T-cell (primary cell): ENCODE measurements around the gene ATP6V0A4. TPM values are rescaled to one million over a fixed set of nuclear protein-coding genes. Genes with fewer than 3 reads are reported as not detected.
"Not testable (repeated sequence)": the region's sequence is repeated elsewhere in the genome, so short reads cannot be mapped to it uniquely, and the experiment has no call there.

Experiments used
- ATAC-seq, 4 experiments: fragments of 200-7000 bp in 3 of 4; fragments of 150-1000 bp in 1 of 4; cut with Tn5 transposase; replicated peaks in 1 of 4; 1 replicate in 3 of 4; 2 replicates in 1 of 4; pipeline ENCODE4 v1.10.0; 2021; ENCODE audit warnings: moderate library complexity in 3 of 4, mild to moderate bottlenecking in 2 of 4, moderate number of reproducible peaks in 1 of 4
- CTCF ChIA-PET, 2 donors: fragments of 300-600 bp; sonication (Branson Sonifier 250); formaldehyde crosslinking; loops; one replicate each; lab custom pipeline; 2022; ENCODE audit warnings: antibody characterized with exemption in 2 of 2; lab: Charles Lee
- POLR2A ChIA-PET, 2 donors: fragments of 300-600 bp; sonication (Branson Sonifier 250); formaldehyde crosslinking; loops; one replicate each; lab custom pipeline; 2022; ENCODE audit warnings: antibody characterized with exemption in 2 of 2; lab: Charles Lee
- DNase-seq, 35 experiments: peaks; one replicate each; pipeline versions ENCODE4 v3.0.0 to v3.0.0-alpha.2; 2013 to 2023
- H3K27ac ChIP-seq: one replicate; pipeline ENCODE4 v1.5.1; 2013; ENCODE audit warnings: low read length
- H3K27me3 ChIP-seq, 2 experiments: replicated peaks in 1 of 2; 1 replicate in 1 of 2; 2 replicates in 1 of 2; pipeline versions ENCODE4 v1.6.1 to v1.7.0; 2013; ENCODE audit warnings: low read length in 1 of 2, mixed read lengths in 1 of 2; ENCODE audit not compliant: control insufficient read depth in 2 of 2, insufficient read depth in 2 of 2; ENCODE audit errors: extremely low read depth in 1 of 2
- H3K36me3 ChIP-seq, 2 donors: 1 replicate in 1 of 2; 2 replicates in 1 of 2; pipeline versions ENCODE4 v1.6.1 to v1.7.0; 2013; ENCODE audit warnings: low read length in 1 of 2; ENCODE audit not compliant: control insufficient read depth in 2 of 2, insufficient read depth in 1 of 2; ENCODE audit errors: extremely low read depth in 1 of 2
- H3K4me1 ChIP-seq, 2 experiments: 1 replicate in 1 of 2; 2 replicates in 1 of 2; pipeline versions ENCODE4 v1.6.1 to v1.7.0; 2013; ENCODE audit warnings: low read length in 2 of 2, mixed read lengths in 1 of 2; ENCODE audit not compliant: insufficient read depth in 2 of 2, control insufficient read depth in 1 of 2; ENCODE audit errors: extremely low read depth in 1 of 2
- H3K4me3 ChIP-seq, 2 donors: 1 replicate in 1 of 2; 2 replicates in 1 of 2; pipeline versions ENCODE4 v1.5.1 to v1.7.0; 2013; ENCODE audit warnings: mild to moderate bottlenecking in 2 of 2, low read length in 1 of 2, moderate library complexity in 1 of 2; ENCODE audit not compliant: control insufficient read depth in 1 of 2; ENCODE audit errors: extremely low read depth in 1 of 2
- H3K9me3 ChIP-seq: 2 replicates; pipeline ENCODE4 v1.7.0; 2013
- H3K27ac Mint-ChIP-seq, 2 donors: one replicate each; pipeline ENCODE4 v1.8.0; 2020 to 2021; ENCODE audit warnings: mild to moderate bottlenecking in 2 of 2, mixed read lengths in 2 of 2
- H3K27me3 Mint-ChIP-seq, 2 donors: one replicate each; pipeline ENCODE4 v1.8.0; 2021 to 2022; ENCODE audit warnings: mixed read lengths in 2 of 2
- H3K36me3 Mint-ChIP-seq: one replicate; pipeline ENCODE4 v1.8.0; 2021; ENCODE audit warnings: mixed read lengths
- H3K4me1 Mint-ChIP-seq, 3 donors: one replicate each; pipeline ENCODE4 v1.8.0; 2020 to 2022; ENCODE audit warnings: mixed read lengths in 3 of 3, mild to moderate bottlenecking in 1 of 3
- H3K4me3 Mint-ChIP-seq, 3 donors: one replicate each; pipeline ENCODE4 v1.8.0; 2020 to 2022; ENCODE audit warnings: mild to moderate bottlenecking in 3 of 3, mixed read lengths in 3 of 3, moderate library complexity in 3 of 3
- H3K9me3 Mint-ChIP-seq, 3 donors: one replicate each; pipeline ENCODE4 v1.8.0; 2020 to 2022; ENCODE audit warnings: mixed read lengths in 3 of 3
- WGBS: methylation state at CpG from one replicate; pipeline ENCODE4 v1.1.5; 2013; ENCODE audit warnings: missing lambda C conversion rate; ENCODE audit not compliant: insufficient coverage; 5-methylcytosine and 5-hydroxymethylcytosine counted together
- total RNA-seq, 35 experiments: library from RNA in 6 of 35; stranded (reverse) in 6 of 35; fragments of 120-200 nt in 1 of 35; gene quantifications; one replicate each; pipeline versions ENCODE4 v1.2.1 to v1.2.4 and lab custom pipeline; 2013 to 2026

ATP6V0A4 gene
- total RNA-seq, 5 donors from 2014 or later (not counting 1 experiment from before 2014, with no cell fraction given): not detected

DNA sequence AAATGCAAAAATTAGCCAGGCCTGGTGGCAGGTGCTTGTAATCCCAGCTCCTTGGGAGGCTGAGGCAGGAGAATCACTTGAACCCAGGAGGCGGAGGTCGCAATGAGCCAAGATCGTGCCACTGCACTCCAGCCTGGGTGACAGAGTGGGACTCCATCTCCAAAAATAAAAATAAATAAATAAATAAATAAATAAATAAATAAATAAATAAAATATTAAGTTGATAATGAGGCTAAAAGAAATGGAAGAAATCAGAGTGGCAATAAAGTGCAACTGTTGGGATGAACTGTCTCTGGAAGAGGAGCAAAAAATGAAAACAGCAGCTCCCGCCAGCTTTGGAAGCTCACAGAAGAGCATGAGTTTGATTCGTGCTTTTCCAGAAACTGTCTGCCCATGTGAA lies 66.3 kb downstream of the ATP6V0A4 start:
- not testable (repeated sequence) for H3K4me3 ChIP-seq, H3K9me3 Mint-ChIP-seq, H3K27me3 Mint-ChIP-seq, H3K27ac Mint-ChIP-seq, H3K4me1 Mint-ChIP-seq, DNase-seq, H3K36me3 ChIP-seq, H3K4me3 Mint-ChIP-seq, H3K4me1 ChIP-seq, ATAC-seq, H3K27ac ChIP-seq, H3K36me3 Mint-ChIP-seq, H3K27me3 ChIP-seq, H3K9me3 ChIP-seq
- no CpG with 5 or more reads among the region's 5 CpGs for WGBS
- ChIA-PET CTCF (interaction anchor here in 1 of 2 donors (0.6 kb wide), 1 partner anchor 266 kb away, joined by 4 read pairs; no protein-coding TSS in a partner anchor), POLR2A (interaction anchor here in 1 of 2 donors (0.6 kb wide), 1 partner anchor 16 kb away, joined by 4 read pairs; no protein-coding TSS in a partner anchor)

- ATAC-seq (no peak), DNase-seq (no peak)
- POLR2A ChIA-PET: no interaction called here
- 93% methylated on average over 5 of the region's 9 CpGs for WGBS
- no peak overlapping the region for H3K27ac Mint-ChIP-seq
- no peaks in the 10 kb centered on the region for H3K27me3 Mint-ChIP-seq
- no peak overlapping the region for H3K4me3 ChIP-seq
- H3K4me1 Mint-ChIP-seq: peaks cover 0 to 4% (median 2%) of the 10 kb centered on the region in 3 donors
- CTCF ChIA-PET: interaction anchor here in 1 of 2 donors (2.0 kb wide), 1 partner anchor 9 kb away, joined by 6 read pairs; no protein-coding TSS in a partner anchor
- no peaks in the 10 kb centered on the region for H3K9me3 Mint-ChIP-seq
- no peaks in the 10 kb centered on the region for H3K9me3 ChIP-seq
- no peaks in the 10 kb centered on the region for H3K4me1 ChIP-seq
- no peaks in the 10 kb centered on the region for H3K36me3 ChIP-seq
- no peaks in the 10 kb centered on the region for H3K36me3 Mint-ChIP-seq
- H3K27me3 ChIP-seq: no peaks in the 10 kb centered on the region
- H3K27ac ChIP-seq: no peak overlapping the region
- no peak overlapping the region for H3K4me3 Mint-ChIP-seq
Measured at GRCh38 chr7:138729444-138729843, 68.6 kb downstream of the ATP6V0A4 start.

DNA sequence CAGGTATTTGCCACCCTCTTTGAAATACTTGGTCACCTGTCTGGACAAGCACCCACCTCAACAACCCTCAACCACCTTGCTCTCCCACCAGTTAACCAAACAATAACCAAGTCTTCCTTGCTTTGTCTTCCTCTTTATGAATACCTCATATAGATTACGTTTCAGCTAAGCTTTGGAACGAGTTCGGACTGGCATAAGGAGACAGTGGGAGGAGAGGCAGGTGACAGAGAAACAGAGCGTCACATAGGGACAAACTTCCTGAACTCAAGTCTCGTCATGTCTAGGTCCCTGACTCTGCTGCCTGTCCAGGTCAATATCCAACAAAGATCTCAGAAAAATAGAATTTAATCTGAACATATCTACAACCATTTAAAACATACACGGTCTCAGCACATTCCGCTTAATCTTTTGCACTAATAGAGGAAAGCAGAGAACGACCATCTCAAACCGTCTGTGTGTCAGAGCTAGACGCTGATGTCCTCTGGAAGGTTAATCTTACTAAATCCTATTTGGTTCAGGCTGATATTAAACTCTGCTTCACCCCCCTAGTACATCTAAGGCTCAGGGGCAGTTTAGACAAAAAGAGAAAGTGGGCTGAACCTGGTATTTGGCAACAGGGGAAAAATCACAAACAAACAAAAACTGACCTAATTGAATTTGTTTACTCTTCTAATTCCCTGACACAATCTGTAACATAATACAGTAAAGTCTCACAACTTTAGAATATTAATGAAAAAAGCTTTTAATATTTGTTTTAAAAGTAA lies 70.5 kb downstream of the ATP6V0A4 start:
- H3K4me3 ChIP-seq: no peak overlapping the region
- H3K36me3 Mint-ChIP-seq: no peaks in the 10 kb centered on the region
- H3K9me3 ChIP-seq: no peaks in the 10 kb centered on the region
- DNase-seq (no peak), ATAC-seq (no peak)
- H3K36me3 ChIP-seq: no peaks in the 10 kb centered on the region
- H3K4me3 Mint-ChIP-seq: no peak overlapping the region
- no peaks in the 10 kb centered on the region for H3K27me3 ChIP-seq
- H3K9me3 Mint-ChIP-seq: no peaks in the 10 kb centered on the region
- H3K27ac Mint-ChIP-seq: no peak overlapping the region
- CTCF ChIA-PET: interaction anchor here in 1 of 2 donors (0.6 to 2.0 kb wide), 3 partner anchors 11 to 200 kb away, joined by 3 to 6 read pairs (median 3); no protein-coding TSS in a partner anchor
- POLR2A ChIA-PET: no interaction called here
- no peak overlapping the region for H3K27ac ChIP-seq
- H3K4me1 Mint-ChIP-seq: no peaks in the 10 kb centered on the region
- no peaks in the 10 kb centered on the region for H3K4me1 ChIP-seq
- no peaks in the 10 kb centered on the region for H3K27me3 Mint-ChIP-seq
- 93% methylated on average over 4 of the region's 10 CpGs for WGBS

GRCh38 chr7:138726288-138726687 lies 71.7 kb downstream of the ATP6V0A4 start:
- no peak overlapping the region for H3K27ac ChIP-seq
- H3K27me3 ChIP-seq: no peaks in the 10 kb centered on the region
- WGBS: 67% methylated on average over 8 of the region's 9 CpGs
- no peaks in the 10 kb centered on the region for H3K9me3 ChIP-seq
- H3K27ac Mint-ChIP-seq: no peak overlapping the region
- H3K9me3 Mint-ChIP-seq: no peaks in the 10 kb centered on the region
- ChIA-PET CTCF (interaction anchor here (0.6 to 1.0 kb wide), 3 partner anchors 13 to 1186 kb away, joined by 3 to 10 read pairs (median 5); no protein-coding TSS in a partner anchor), POLR2A (interaction anchor here (0.6 kb wide), 3 partner anchors 28 to 393 kb away, joined by 5 to 6 read pairs (median 6); no protein-coding TSS in a partner anchor)
- no peaks in the 10 kb centered on the region for H3K36me3 Mint-ChIP-seq
- H3K36me3 ChIP-seq: no peaks in the 10 kb centered on the region
- H3K4me1 Mint-ChIP-seq: no peaks in the 10 kb centered on the region
- no peaks in the 10 kb centered on the region for H3K27me3 Mint-ChIP-seq
- no peak overlapping the region for H3K4me3 ChIP-seq
- ATAC-seq: no peak
- DNase-seq: no peak
- H3K4me3 Mint-ChIP-seq: no peak overlapping the region
- no peaks in the 10 kb centered on the region for H3K4me1 ChIP-seq

- Mint-ChIP-seq H3K27ac (no peak overlapping the region), H3K4me1 (peaks cover 15 to 22% (median 20%) of the 10 kb centered on the region in 3 donors)
- no peak overlapping the region for H3K27ac ChIP-seq
Measured at GRCh38 chr7:138720286-138720685, 77.7 kb downstream of the ATP6V0A4 start.

DNA sequence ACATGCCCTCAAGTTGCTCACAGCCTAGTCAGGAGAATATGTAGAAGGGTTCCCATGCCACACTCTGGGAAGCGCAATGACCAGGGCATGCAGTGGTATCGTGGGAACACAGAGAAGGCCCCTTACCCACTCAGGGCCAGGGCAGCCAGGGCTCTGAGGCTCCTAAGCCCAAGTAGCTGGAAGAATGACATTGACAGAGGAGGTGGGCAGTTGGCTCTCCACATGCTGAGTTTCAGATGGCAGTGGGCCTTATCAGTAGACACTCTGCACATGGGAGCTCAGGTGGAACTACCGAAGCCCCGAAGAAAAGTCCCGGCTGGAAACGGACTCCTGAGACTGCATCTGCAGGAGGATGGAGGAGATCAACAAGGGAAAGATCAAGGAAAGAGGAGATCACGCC lies 81.1 kb downstream of the ATP6V0A4 start:
- Mint-ChIP-seq H3K27me3 (peaks cover 0 to 17% of the 10 kb centered on the region in 2 donors), H3K36me3 (no peaks in the 10 kb centered on the region), H3K4me1 (peaks cover 19 to 31% (median 26%) of the 10 kb centered on the region in 3 donors), H3K4me3 (peak overlapping the region; percentile 21 to 94 (median 53)), H3K9me3 (no peaks in the 10 kb centered on the region), H3K27ac (peak overlapping the region in 1 of 2 donors; percentile 46)
- Histone ChIP-seq H3K27ac (no peak overlapping the region), H3K9me3 (no peaks in the 10 kb centered on the region), H3K36me3 (no peaks in the 10 kb centered on the region), H3K4me1 (peaks cover 0 to 11% of the 10 kb centered on the region in 2 experiments), H3K4me3 (no peak overlapping the region), H3K27me3 (peaks cover 0 to 20% of the 10 kb centered on the region in 2 experiments)
- WGBS: 96% methylated on average over 5 of the region's 7 CpGs
- ATAC-seq (no peak), DNase-seq (no peak)
- POLR2A ChIA-PET: interaction anchor here (0.6 to 0.7 kb wide), 2 partner anchors 82 to 683 kb away, joined by 4 to 10 read pairs; no protein-coding TSS in a partner anchor
- CTCF ChIA-PET: no interaction called here

More at GRCh38 chr7:138720286-138720685, 77.7 kb downstream of the ATP6V0A4 start:
- Mint-ChIP-seq H3K9me3 (no peaks in the 10 kb centered on the region), H3K36me3 (no peaks in the 10 kb centered on the region), H3K27me3 (peaks cover 0 to 13% of the 10 kb centered on the region in 2 donors), H3K4me3 (no peak overlapping the region)
- peaks cover 0 to 11% of the 10 kb centered on the region in 2 experiments for H3K4me1 ChIP-seq
- peaks cover 0 to 10% of the 10 kb centered on the region in 2 experiments for H3K27me3 ChIP-seq
- ChIA-PET CTCF (no interaction called here), POLR2A (interaction anchor here in 1 of 2 donors (0.6 kb wide), 1 partner anchor 142 kb away, joined by 10 read pairs; no protein-coding TSS in a partner anchor)
- no peak overlapping the region for H3K4me3 ChIP-seq
- H3K36me3 ChIP-seq: no peaks in the 10 kb centered on the region
- no peaks in the 10 kb centered on the region for H3K9me3 ChIP-seq
- 82% methylated on average over 1 of the region's 4 CpGs for WGBS
- no peak for DNase-seq
- ATAC-seq: no peak
